HCT116 (cell line): ENCODE results near the gene KIF5C. TPM values are rescaled to one million over a fixed set of nuclear protein-coding genes. Genes with fewer than 3 reads are reported as not detected.

ENCODE experiments used
- ATAC-seq: fragments of 200-7000 bp; cut with Tn5 transposase; 2 replicates; pipeline ENCODE4 v1.9.1; 2020; ENCODE audit warnings: mild to moderate bottlenecking, moderate library complexity
- BruUV-seq: library from RNA; stranded (reverse); fragments of 400-500 nt; replicated peaks from 2 replicates; lab custom pipeline; 2021; lab: Mats Ljungman, UMichigan
- CTCF ChIA-PET: fragments of 300-600 bp; sonication (Branson Sonifier 250); formaldehyde crosslinking; loops from one replicate; lab custom pipeline; 2021; ENCODE audit warnings: antibody characterized with exemption; lab: Charles Lee
- POLR2A ChIA-PET: fragments of 300-600, 350-600 bp; sonication (Branson Sonifier 250); formaldehyde crosslinking; loops from one replicate; lab custom pipeline; 2021; ENCODE audit warnings: antibody characterized with exemption; lab: Charles Lee
- RAD21 ChIA-PET, 2 experiments: fragments of 300-600 bp; sonication (Branson Sonifier 250); formaldehyde crosslinking; loops; one replicate each; lab custom pipeline; 2023; ENCODE audit warnings: low total read pairs in 2 of 2; ENCODE audit not compliant: uncharacterized antibody in 2 of 2, unreplicated experiment in 2 of 2, low non-redundant PET in 1 of 2; lab: Charles Lee
- DNase-seq: peaks from one replicate; pipeline ENCODE4 v3.0.0-alpha.2; 2010; ENCODE audit warnings: low read depth, low spot score
- H2AFZ ChIP-seq: fragments of 200-600 bp; shearing (Covaris generic), sonication (generic); 2 replicates; pipeline ENCODE4 v1.6.1; 2017; ENCODE audit warnings: low read depth, mixed run types, mixed read lengths, antibody characterized with exemption, low read length; ENCODE audit not compliant: poor library complexity, severe bottlenecking
- H3K27ac ChIP-seq: 2 replicates; pipeline ENCODE4 v1.5.1; 2012; ENCODE audit warnings: low read depth, low read length
- H3K27me3 ChIP-seq: fragments of 200-600 bp; sonication (generic); 2 replicates; pipeline ENCODE4 v1.6.1; 2016; ENCODE audit warnings: mixed run types, low read length, mixed read lengths; ENCODE audit not compliant: insufficient read depth
- H3K36me3 ChIP-seq, 2 experiments: fragments of 200-500 bp in 1 of 2; fragments of 200-600 bp in 1 of 2; sonication (Bioruptor generic) in 1 of 2; sonication (generic) in 1 of 2; 2 replicates each; pipeline versions ENCODE4 v1.5.1 to v1.6.1; 2014 to 2016; ENCODE audit warnings: low read length in 2 of 2, inconsistent platforms in 1 of 2, mixed read lengths in 1 of 2, mixed run types in 1 of 2; ENCODE audit not compliant: insufficient read depth in 2 of 2, control insufficient read depth in 1 of 2
- H3K4me1 ChIP-seq, 2 experiments: fragments of 200-600 bp in 1 of 2; sonication (generic) in 1 of 2; 2 replicates each; pipeline versions ENCODE4 v1.5.1 to v1.6.1; 2012 to 2017; ENCODE audit warnings: low read length in 2 of 2, inconsistent platforms in 1 of 2, mild to moderate bottlenecking in 1 of 2, mixed read lengths in 1 of 2, mixed run types in 1 of 2, moderate library complexity in 1 of 2; ENCODE audit not compliant: insufficient read depth in 2 of 2, control insufficient read depth in 1 of 2
- H3K4me2 ChIP-seq: fragments of 200-600 bp; sonication (generic); 2 replicates; pipeline ENCODE4 v1.6.1; 2017; ENCODE audit warnings: mixed run types, low read length, mixed read lengths
- H3K4me3 ChIP-seq, 2 experiments: fragments of 200-600 bp in 1 of 2; sonication (generic) in 1 of 2; replicated peaks in 1 of 2; 2 replicates each; pipeline ENCODE4 v1.5.1; 2011 to 2016; ENCODE audit warnings: low read length in 2 of 2, control low read depth in 1 of 2, low read depth in 1 of 2, mild to moderate bottlenecking in 1 of 2, mixed read lengths in 1 of 2, mixed run types in 1 of 2
- H3K79me2 ChIP-seq: fragments of 200-600 bp; sonication (generic); 2 replicates; pipeline ENCODE4 v1.6.1; 2017; ENCODE audit warnings: mild to moderate bottlenecking, mixed run types, low read length, moderate library complexity, mixed read lengths; ENCODE audit not compliant: insufficient read depth
- H3K9ac ChIP-seq: fragments of 200-600 bp; sonication (generic); 2 replicates; pipeline ENCODE4 v1.6.1; 2016; ENCODE audit warnings: low read length, mixed read lengths
- H3K9me2 ChIP-seq: fragments of 200-600 bp; sonication (generic), shearing (Covaris generic); 2 replicates; pipeline ENCODE4 v1.6.1; 2017; ENCODE audit warnings: mixed run types, mild to moderate bottlenecking, moderate library complexity; ENCODE audit not compliant: insufficient read depth
- H3K9me3 ChIP-seq, 2 experiments: fragments of 200-500 bp in 1 of 2; fragments of 200-600 bp in 1 of 2; sonication (Bioruptor generic) in 1 of 2; sonication (generic) in 1 of 2; 2 replicates each; pipeline ENCODE4 v1.6.1; 2014 to 2017; ENCODE audit warnings: low read length in 2 of 2, mixed read lengths in 2 of 2, inconsistent platforms in 1 of 2, low read depth in 1 of 2, mild to moderate bottlenecking in 1 of 2, mixed run types in 1 of 2, moderate library complexity in 1 of 2; ENCODE audit not compliant: control insufficient read depth in 1 of 2, insufficient read depth in 1 of 2
- H4K20me1 ChIP-seq: fragments of 200-600 bp; sonication (generic), shearing (Covaris generic); 2 replicates; pipeline ENCODE4 v1.6.1; 2017; ENCODE audit warnings: mixed run types, mild to moderate bottlenecking, moderate library complexity; ENCODE audit not compliant: insufficient read depth
- CBX3 ChIP-seq: IDR thresholded peaks from 2 replicates; pipeline ENCODE4 v1.6.1; 2012; ENCODE audit warnings: low read depth
- EGR1 ChIP-seq: IDR thresholded peaks from 2 replicates; pipeline ENCODE4 v1.6.1; 2012; ENCODE audit warnings: low read depth
- EZH2 ChIP-seq: fragments of 200-600 bp; sonication (generic); IDR thresholded peaks from 2 replicates; pipeline ENCODE4 v1.6.1; 2017; ENCODE audit warnings: antibody characterized with exemption, mixed run types
- FOSL1 ChIP-seq: IDR thresholded peaks from 2 replicates; pipeline ENCODE4 v1.6.1; 2012; ENCODE audit warnings: low read depth
- JUND ChIP-seq: IDR thresholded peaks from 2 replicates; pipeline ENCODE4 v1.6.1; 2012
- POLR2A ChIP-seq: IDR thresholded peaks from 2 replicates; pipeline ENCODE4 v1.7.0; 2011; ENCODE audit warnings: borderline replicate concordance; ENCODE audit not compliant: insufficient read depth, insufficient read length; ENCODE audit errors: extremely low read depth
- RAD21 ChIP-seq: IDR thresholded peaks from 2 replicates; pipeline ENCODE4 v1.6.1; 2012; ENCODE audit warnings: low read depth, mild to moderate bottlenecking
- SP1 ChIP-seq: IDR thresholded peaks from 2 replicates; pipeline ENCODE4 v1.6.1; 2012; ENCODE audit warnings: low read depth
- SRF ChIP-seq: IDR thresholded peaks from 2 replicates; pipeline ENCODE4 v1.6.1; 2012; ENCODE audit warnings: low read depth
- YY1 ChIP-seq: IDR thresholded peaks from 2 replicates; pipeline ENCODE4 v1.6.1; 2011; ENCODE audit warnings: low read length, low read depth, moderate library complexity, mild to moderate bottlenecking; ENCODE audit not compliant: insufficient replicate concordance; ENCODE audit errors: extremely low read depth
- ZFX ChIP-seq: fragments of 450-650 bp; IDR thresholded peaks from 2 replicates; pipeline ENCODE4 v1.6.1; 2017
- intact Hi-C: fragments of 100-400 bp; cut with micrococcal nuclease; formaldehyde crosslinking; loops from 2 replicates; pipeline ENCODE4 v1.10.0; 2022
- total RNA-seq: library from RNA; stranded (reverse); gene quantifications from one replicate; pipeline ENCODE4 v1.2.1, GENCODE V29; 2021; ENCODE audit not compliant: unreplicated experiment
- TF ChIP-seq, protein P1 (sequence below), 3 experiments: fragments of 200-600 bp in 1 of 3; sonication (generic) in 1 of 3; IDR thresholded peaks in 2 of 3; conservative IDR thresholded peaks in 1 of 3; 2 replicates each; pipeline ENCODE4 v1.5.1; 2012 to 2017; ENCODE audit warnings: low read depth in 2 of 3, low read length in 2 of 3, antibody characterized with exemption in 1 of 3, borderline replicate concordance in 1 of 3, control low read depth in 1 of 3, mild to moderate bottlenecking in 1 of 3, mixed read lengths in 1 of 3, mixed run types in 1 of 3, moderate library complexity in 1 of 3; ENCODE audit not compliant: insufficient read depth in 1 of 3

The KIF5C gene
- total RNA-seq, 1 experiment from 2014 or later, result 6.5 TPM

DNA sequence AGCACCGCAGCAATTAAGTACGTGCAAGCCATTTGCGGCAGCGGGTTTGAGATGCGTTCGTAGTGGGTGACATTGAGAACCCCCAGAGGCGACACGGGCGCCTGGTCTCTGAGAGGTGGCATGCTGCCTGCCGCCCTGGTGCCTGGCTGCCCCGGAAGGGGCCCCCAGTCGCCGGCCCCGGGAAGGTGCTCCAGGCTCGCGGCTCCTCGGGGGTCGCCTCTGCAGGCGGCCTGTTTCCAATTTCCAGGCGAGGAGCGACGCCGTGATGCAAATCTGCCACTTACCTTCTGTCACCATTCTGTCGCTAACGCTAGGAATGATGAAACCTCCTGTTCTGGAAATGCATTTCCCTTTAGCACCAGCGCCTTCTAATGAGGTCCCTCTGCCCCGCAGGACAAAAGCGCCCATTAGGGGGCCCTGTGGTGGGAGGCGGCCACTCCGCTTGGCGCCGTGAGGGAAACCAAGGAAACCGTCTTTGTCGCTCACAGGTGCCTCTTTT lies 13.0 kb downstream of the KIF5C start:
- Histone ChIP-seq H4K20me1 (no peaks in the 10 kb centered on the region), H3K79me2 (no peaks in the 10 kb centered on the region), H3K4me3 (no peak overlapping the region), H2AFZ (no peak overlapping the region), H3K4me1 (no peaks in the 10 kb centered on the region), H3K27me3 (no peaks in the 10 kb centered on the region), H3K27ac (no peak overlapping the region), H3K9me3 (no peaks in the 10 kb centered on the region), H3K9ac (no peak overlapping the region), H3K36me3 (no peaks in the 10 kb centered on the region), H3K4me2 (no peak overlapping the region), H3K9me2 (no peaks in the 10 kb centered on the region)
- RAD21 ChIA-PET, result no interaction called here
- TF ChIP-seq SRF, result no peak
- no peak for TF ChIP-seq SP1
- no peak for TF ChIP-seq EGR1
- no peak for TF ChIP-seq ZFX
- TF ChIP-seq RAD21, result no peak
- TF ChIP-seq, protein P1, sequence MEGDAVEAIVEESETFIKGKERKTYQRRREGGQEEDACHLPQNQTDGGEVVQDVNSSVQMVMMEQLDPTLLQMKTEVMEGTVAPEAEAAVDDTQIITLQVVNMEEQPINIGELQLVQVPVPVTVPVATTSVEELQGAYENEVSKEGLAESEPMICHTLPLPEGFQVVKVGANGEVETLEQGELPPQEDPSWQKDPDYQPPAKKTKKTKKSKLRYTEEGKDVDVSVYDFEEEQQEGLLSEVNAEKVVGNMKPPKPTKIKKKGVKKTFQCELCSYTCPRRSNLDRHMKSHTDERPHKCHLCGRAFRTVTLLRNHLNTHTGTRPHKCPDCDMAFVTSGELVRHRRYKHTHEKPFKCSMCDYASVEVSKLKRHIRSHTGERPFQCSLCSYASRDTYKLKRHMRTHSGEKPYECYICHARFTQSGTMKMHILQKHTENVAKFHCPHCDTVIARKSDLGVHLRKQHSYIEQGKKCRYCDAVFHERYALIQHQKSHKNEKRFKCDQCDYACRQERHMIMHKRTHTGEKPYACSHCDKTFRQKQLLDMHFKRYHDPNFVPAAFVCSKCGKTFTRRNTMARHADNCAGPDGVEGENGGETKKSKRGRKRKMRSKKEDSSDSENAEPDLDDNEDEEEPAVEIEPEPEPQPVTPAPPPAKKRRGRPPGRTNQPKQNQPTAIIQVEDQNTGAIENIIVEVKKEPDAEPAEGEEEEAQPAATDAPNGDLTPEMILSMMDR (IDR thresholded peaks at IDR 0.05 in 2 of 3, conservative IDR thresholded peaks at IDR 0.05 in 1 of 3; ENCODE audit: borderline replicate concordance in 1 of 3, insufficient read depth in 1 of 3, low read depth in 2 of 3, low read length in 2 of 3), result no peak
- no peak for TF ChIP-seq FOSL1
- TF ChIP-seq EZH2, result no peak
- no peak for TF ChIP-seq CBX3
- no peak for TF ChIP-seq POLR2A
- TF ChIP-seq YY1, result no peak
- no peak for TF ChIP-seq JUND
- BruUV-seq, result no TSS peak
- no peak for ATAC-seq
- intact Hi-C loops, result no loop called here
- POLR2A ChIA-PET, result no interaction called here
- no peak for DNase-seq
- CTCF ChIA-PET, result no interaction called here
